IMR-90 (cell line): Measurements from ENCODE around the gene TOM1L1. TPM values are rescaled to one million over a fixed set of nuclear protein-coding genes. Genes with fewer than 3 reads are reported as not detected.

Source experiments
- ATAC-seq: fragments of 200-7000 bp; cut with Tn5 transposase; 2 replicates; pipeline ENCODE4 v1.9.1; 2020; ENCODE audit warnings: low read depth, mild to moderate bottlenecking, moderate library complexity
- BruUV-seq: library from RNA; stranded (reverse); fragments of 400-500 nt; replicated peaks from 2 replicates; lab custom pipeline; 2021; lab: Mats Ljungman, UMichigan
- CTCF ChIA-PET: fragments of 300-600 bp; formaldehyde crosslinking; extraction: SDS; loops from one replicate; lab custom pipeline; 2021; ENCODE audit warnings: antibody characterized with exemption; lab: Yijun Ruan, JAX
- POLR2A ChIA-PET: fragments of 300-600 bp; sonication (Branson Sonifier 250); formaldehyde crosslinking; loops from one replicate; lab custom pipeline; 2022; ENCODE audit warnings: antibody characterized with exemption; ENCODE audit not compliant: unreplicated experiment; lab: Charles Lee
- DNase-seq: peaks from one replicate; pipeline ENCODE4 v3.0.0; 2013
- H2AFZ ChIP-seq: replicated peaks from 2 replicates; pipeline ENCODE3; 2013; ENCODE audit warnings: low read length, mild to moderate bottlenecking; ENCODE audit not compliant: poor library complexity
- H2AK5ac ChIP-seq: 2 replicates; pipeline ENCODE4 v1.6.1; 2013; ENCODE audit warnings: low read depth, low read length, inconsistent platforms
- H2AK9ac ChIP-seq: replicated peaks from 2 replicates; pipeline ENCODE3; 2013; ENCODE audit warnings: mild to moderate bottlenecking, low read depth, low read length, moderate library complexity; ENCODE audit not compliant: poor library complexity
- H2BK120ac ChIP-seq: 2 replicates; pipeline ENCODE4 v1.6.1; 2013; ENCODE audit warnings: low read depth, low read length, inconsistent platforms
- H2BK15ac ChIP-seq: 3 replicates; pipeline ENCODE4 v1.6.1; 2013; ENCODE audit warnings: low read depth, low read length, inconsistent platforms
- H2BK20ac ChIP-seq: 2 replicates; pipeline ENCODE4 v1.6.1; 2013; ENCODE audit warnings: low read depth, mild to moderate bottlenecking, inconsistent platforms, low read length, moderate library complexity
- H2BK5ac ChIP-seq: 2 replicates; pipeline ENCODE4 v1.6.1; 2013; ENCODE audit warnings: mild to moderate bottlenecking, low read depth, low read length, inconsistent platforms; ENCODE audit not compliant: poor library complexity, severe bottlenecking
- H3K14ac ChIP-seq: replicated peaks from 2 replicates; pipeline ENCODE4 v1.6.1; 2013; ENCODE audit warnings: low read depth, low read length, inconsistent platforms
- H3K18ac ChIP-seq: 2 replicates; pipeline ENCODE4 v1.6.1; 2013; ENCODE audit warnings: low read depth, low read length, control low read depth
- H3K23ac ChIP-seq: 2 replicates; pipeline ENCODE4 v1.6.1; 2013; ENCODE audit warnings: low read depth, low read length, inconsistent platforms
- H3K27ac ChIP-seq: 2 replicates; pipeline ENCODE4 v1.5.1; 2013; ENCODE audit warnings: mild to moderate bottlenecking, control low read depth, low read length; ENCODE audit not compliant: insufficient read depth
- H3K27me3 ChIP-seq: 2 replicates; pipeline ENCODE4 v1.6.1; 2013; ENCODE audit warnings: low read length; ENCODE audit not compliant: control insufficient read depth, insufficient read depth
- H3K36me3 ChIP-seq: 2 replicates; pipeline ENCODE4 v1.6.1; 2013; ENCODE audit warnings: low read length, mixed read lengths; ENCODE audit not compliant: control insufficient read depth, insufficient read depth
- H3K4ac ChIP-seq: 2 replicates; pipeline ENCODE4 v1.6.1; 2013; ENCODE audit warnings: low read depth, low read length, inconsistent platforms
- H3K4me1 ChIP-seq: 2 replicates; pipeline ENCODE4 v1.6.1; 2013; ENCODE audit warnings: low read length, mixed read lengths; ENCODE audit not compliant: control insufficient read depth, insufficient read depth
- H3K4me2 ChIP-seq: 2 replicates; pipeline ENCODE4 v1.6.1; 2013; ENCODE audit warnings: low read depth, mild to moderate bottlenecking, control low read depth, low read length, moderate library complexity
- H3K4me3 ChIP-seq: 2 replicates; pipeline ENCODE4 v1.5.1; 2013; ENCODE audit warnings: low read depth, mild to moderate bottlenecking, control low read depth, low read length, moderate library complexity; ENCODE audit not compliant: insufficient read depth
- H3K56ac ChIP-seq: 2 replicates; pipeline ENCODE4 v1.6.1; 2013; ENCODE audit warnings: low read length, inconsistent platforms; ENCODE audit not compliant: insufficient read depth; ENCODE audit errors: extremely low read depth
- H3K79me1 ChIP-seq, 2 experiments: 2 replicates each; pipeline ENCODE4 v1.6.1; 2013; ENCODE audit warnings: low read length in 2 of 2, inconsistent platforms in 1 of 2, low read depth in 1 of 2
- H3K9ac ChIP-seq: 2 replicates; pipeline ENCODE4 v1.6.1; 2013; ENCODE audit warnings: low read depth, low read length, control low read depth
- H3K9me1 ChIP-seq: 2 replicates; pipeline ENCODE4 v1.6.1; 2013; ENCODE audit warnings: low read length, inconsistent platforms; ENCODE audit not compliant: insufficient read depth
- H3K9me3 ChIP-seq: 2 replicates; pipeline ENCODE4 v1.6.1; 2013; ENCODE audit warnings: low read length; ENCODE audit not compliant: control insufficient read depth, insufficient read depth
- H4K20me1 ChIP-seq: 2 replicates; pipeline ENCODE4 v1.6.1; 2013; ENCODE audit warnings: low read length, inconsistent platforms; ENCODE audit not compliant: insufficient read depth
- H4K5ac ChIP-seq: 2 replicates; pipeline ENCODE4 v1.6.1; 2013; ENCODE audit warnings: mild to moderate bottlenecking, low read depth, low read length, control low read depth
- H4K8ac ChIP-seq, 2 experiments: 2 replicates each; pipeline ENCODE4 v1.6.1; 2013; ENCODE audit warnings: low read depth in 2 of 2, low read length in 2 of 2, control low read depth in 1 of 2, inconsistent platforms in 1 of 2
- H4K91ac ChIP-seq: 2 replicates; pipeline ENCODE4 v1.6.1; 2013; ENCODE audit warnings: low read depth, low read length, inconsistent platforms; ENCODE audit not compliant: insufficient read depth
- BHLHE40 ChIP-seq: fragments of 150-350 bp; IDR thresholded peaks from 2 replicates; pipeline ENCODE4 v1.6.1; 2016; ENCODE audit warnings: mild to moderate bottlenecking, low read depth, low read length
- CEBPB ChIP-seq: IDR thresholded peaks from 2 replicates; pipeline ENCODE4 v1.6.1; 2012; ENCODE audit warnings: low read depth, low read length, improper control_type of control experiment
- CHD1 ChIP-seq: IDR thresholded peaks from 2 replicates; pipeline ENCODE4 v1.6.1; 2012; ENCODE audit warnings: low read depth, low read length, improper control_type of control experiment
- CTCF ChIP-seq: conservative IDR thresholded peaks from 2 replicates; pipeline ENCODE4 v1.5.1; 2012; ENCODE audit warnings: mild to moderate bottlenecking, low read depth, low read length, improper control_type of control experiment
- ELK1 ChIP-seq: fragments of 150-350 bp; IDR thresholded peaks from 2 replicates; pipeline ENCODE4 v1.6.1; 2016; ENCODE audit warnings: low read depth, mild to moderate bottlenecking, low read length, moderate library complexity, borderline replicate concordance
- FOS ChIP-seq: fragments of 150-350 bp; IDR thresholded peaks from 2 replicates; pipeline ENCODE4 v1.6.1; 2016; ENCODE audit warnings: low read depth, low read length
- MAFK ChIP-seq: IDR thresholded peaks from 2 replicates; pipeline ENCODE4 v1.6.1; 2012; ENCODE audit warnings: low read depth, low read length, improper control_type of control experiment
- MAZ ChIP-seq: IDR thresholded peaks from 2 replicates; pipeline ENCODE4 v1.6.1; 2012; ENCODE audit warnings: low read depth, mild to moderate bottlenecking, low read length, improper control_type of control experiment, moderate library complexity, borderline replicate concordance
- MXI1 ChIP-seq: IDR thresholded peaks from 2 replicates; pipeline ENCODE4 v1.6.1; 2012; ENCODE audit warnings: low read depth, mild to moderate bottlenecking, low read length, moderate library complexity, borderline replicate concordance
- NFE2L2 ChIP-seq: fragments of 150-350 bp; IDR thresholded peaks from 2 replicates; pipeline ENCODE4 v1.6.1; 2016; ENCODE audit warnings: low read depth, mild to moderate bottlenecking, low read length
- POLR2A ChIP-seq: IDR thresholded peaks from 2 replicates; pipeline ENCODE4 v1.6.1; 2012; ENCODE audit warnings: mild to moderate bottlenecking, low read depth, low read length
- RAD21 ChIP-seq: IDR thresholded peaks from 2 replicates; pipeline ENCODE4 v1.6.1; 2012; ENCODE audit warnings: low read length, improper control_type of control experiment
- RCOR1 ChIP-seq: IDR thresholded peaks from 2 replicates; pipeline ENCODE4 v1.6.1; 2012; ENCODE audit warnings: mild to moderate bottlenecking, low read length, improper control_type of control experiment; ENCODE audit not compliant: insufficient replicate concordance
- RFX5 ChIP-seq: IDR thresholded peaks from 2 replicates; pipeline ENCODE4 v1.8.0; 2012; ENCODE audit warnings: low read depth, mild to moderate bottlenecking, low read length, moderate library complexity
- SMC3 ChIP-seq: fragments of 150-350 bp; IDR thresholded peaks from 2 replicates; pipeline ENCODE4 v1.6.1; 2016; ENCODE audit warnings: low read depth, mild to moderate bottlenecking, antibody characterized with exemption, low read length, moderate library complexity
- WGBS, 2 experiments: methylation state at CpG; one replicate each; pipeline versions ENCODE4 v1.1.5 to v1.1.7; 2013; ENCODE audit warnings: missing lambda C conversion rate in 2 of 2; ENCODE audit not compliant: insufficient read length in 1 of 2; ENCODE audit errors: extremely low coverage in 2 of 2; 5-methylcytosine and 5-hydroxymethylcytosine counted together
- dilution Hi-C: fragments of 300-500 bp; cut with HindIII; formaldehyde crosslinking; loops from one replicate; pipeline ENCODE4 v1.14.3; 2018; ENCODE audit warnings: low sequenced_read_pairs; ENCODE audit not compliant: unreplicated experiment
- in situ Hi-C: fragments of 300-500 bp; cut with MboI; formaldehyde crosslinking; loops from 3 replicates; pipeline ENCODE4 v1.14.3; 2019; ENCODE audit warnings: low sequenced_read_pairs, inconsistent platforms, mixed read lengths
- intact Hi-C: fragments of 100-400 bp; cut with micrococcal nuclease; formaldehyde crosslinking; loops from 2 replicates; pipeline ENCODE4 v1.10.0; 2022
- polyA plus RNA-seq, 3 experiments: library from polyadenylated mRNA; depleted of rRNA; stranded (reverse); fragments of >200 nt; gene quantifications; 2 replicates each; pipeline ENCODE4 v1.2.3, GENCODE V29; 2012; ENCODE audit warnings: low replicate concordance in 1 of 3
- total RNA-seq: library from RNA; depleted of rRNA; stranded (reverse); fragments of >200 nt; gene quantifications from 2 replicates; pipeline ENCODE4 v1.2.3, GENCODE V29; 2012
- TF ChIP-seq, protein P1 (sequence below): fragments of 150-350 bp; IDR thresholded peaks from 2 replicates; pipeline ENCODE4 v1.6.1; 2017; ENCODE audit warnings: mild to moderate bottlenecking, antibody characterized with exemption, low read length, low read depth

TOM1L1 gene
- total and polyA plus RNA-seq, 2 of the 4 experiments (the other 2 are of a cell fraction), result 13.0 to 20.1 TPM

GRCh38 chr17:54935471-54935870 lies 34.8 kb downstream of the TOM1L1 start:
- no peak overlapping the region for H3K4me3 ChIP-seq

More at GRCh38 chr17:54935471-54935870, 34.8 kb downstream of the TOM1L1 start:
- Histone ChIP-seq H3K27ac (no peak overlapping the region), H3K79me1 (no peaks in the 10 kb centered on the region), H2BK20ac (no peak overlapping the region), H2BK5ac (no peak overlapping the region), H3K4ac (no peak overlapping the region), H3K56ac (no peak overlapping the region), H3K9me1 (no peaks in the 10 kb centered on the region), H4K8ac (no peak overlapping the region), H2BK15ac (no peak overlapping the region), H3K36me3 (peaks cover 8% of the 10 kb centered on the region), H4K20me1 (no peaks in the 10 kb centered on the region), H3K9ac (no peak overlapping the region), H2AK9ac (no peak overlapping the region), H2AFZ (no peak overlapping the region), H3K18ac (no peak overlapping the region), H4K5ac (no peak overlapping the region), H2AK5ac (no peak overlapping the region), H2BK120ac (no peak overlapping the region), H3K9me3 (no peaks in the 10 kb centered on the region), H3K14ac (no peak overlapping the region), H3K27me3 (no peaks in the 10 kb centered on the region), H3K4me1 (no peaks in the 10 kb centered on the region), H4K91ac (no peak overlapping the region), H3K4me2 (no peak overlapping the region), H3K23ac (no peak overlapping the region)
- intact Hi-C loops, result no loop called here
- in situ Hi-C loops, result no loop called here
- no TSS peak for BruUV-seq
- TF ChIP-seq MAZ (no peak), NFE2L2 (no peak), POLR2A (no peak), RCOR1 (no peak), CHD1 (no peak), SMC3 (no peak), CEBPB (no peak), MAFK (no peak), ELK1 (no peak), FOS (no peak), RFX5 (no peak), RAD21 (no peak), BHLHE40 (no peak), MXI1 (no peak), CTCF (no peak)
- TF ChIP-seq, protein P1, sequence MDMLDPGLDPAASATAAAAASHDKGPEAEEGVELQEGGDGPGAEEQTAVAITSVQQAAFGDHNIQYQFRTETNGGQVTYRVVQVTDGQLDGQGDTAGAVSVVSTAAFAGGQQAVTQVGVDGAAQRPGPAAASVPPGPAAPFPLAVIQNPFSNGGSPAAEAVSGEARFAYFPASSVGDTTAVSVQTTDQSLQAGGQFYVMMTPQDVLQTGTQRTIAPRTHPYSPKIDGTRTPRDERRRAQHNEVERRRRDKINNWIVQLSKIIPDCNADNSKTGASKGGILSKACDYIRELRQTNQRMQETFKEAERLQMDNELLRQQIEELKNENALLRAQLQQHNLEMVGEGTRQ, result no peak
- ChIA-PET POLR2A (no interaction called here), CTCF (interaction anchor here (0.6 kb wide), 1 partner anchor 1295 kb away, joined by 3 read pairs; no protein-coding TSS in a partner anchor)
- dilution Hi-C loops, result no loop called here
- no peak for DNase-seq
- no peak for ATAC-seq
- no CpG with 5 or more reads among the region's 5 CpGs for WGBS, 2 experiments
